GM12864 (cell line): Measurements from ENCODE around the gene RELN.

Source experiments
- DNase-seq: peaks from one replicate; pipeline ENCODE4 v3.0.0-alpha.2; 2011; ENCODE audit warnings: low read depth
- H3K4me3 ChIP-seq: 2 replicates; pipeline ENCODE4 v1.5.1; 2011; ENCODE audit warnings: mild to moderate bottlenecking, low read depth, low read length, control low read depth
- CTCF ChIP-seq: IDR thresholded peaks from 2 replicates; pipeline ENCODE4 v1.5.1; 2011; ENCODE audit warnings: low read depth, mild to moderate bottlenecking, moderate library complexity, low read length, control low read depth, inconsistent platforms; ENCODE audit errors: missing control alignments

RELN gene

DNA sequence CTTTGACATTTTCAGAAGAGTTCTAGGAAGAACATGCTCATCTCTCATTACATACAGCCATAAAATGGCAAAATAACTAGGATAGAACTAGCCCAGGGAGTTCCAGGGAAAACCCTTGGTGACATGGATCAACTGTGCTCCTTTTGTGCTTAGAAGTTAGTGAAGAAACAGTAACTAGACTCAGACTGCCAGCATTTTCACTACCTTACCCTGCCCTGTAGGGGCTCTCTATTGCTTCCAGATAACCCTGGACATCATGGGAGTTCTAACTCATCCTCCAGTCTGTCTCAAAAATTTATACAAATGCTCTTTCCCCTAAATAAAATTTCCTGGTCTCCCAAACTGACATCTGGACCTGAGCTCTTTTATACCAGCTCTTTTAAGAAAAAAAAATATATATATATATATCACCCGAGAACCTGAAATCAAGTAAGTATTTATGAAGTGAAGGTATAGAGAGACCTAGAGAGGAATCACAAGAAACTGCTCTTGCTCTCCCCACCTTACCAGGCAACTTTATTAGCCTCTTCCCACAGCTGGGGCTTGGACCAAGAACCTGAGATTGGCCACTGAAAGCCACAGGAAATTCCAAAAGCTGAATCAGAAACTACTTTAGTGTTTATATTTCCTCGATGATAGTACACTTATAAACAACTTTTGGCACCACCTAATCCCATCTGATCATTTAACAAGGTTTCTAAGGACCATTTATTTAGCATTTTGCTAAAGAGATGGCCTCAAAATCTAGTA, 101.4 kb downstream of the RELN start:
- H3K4me3 ChIP-seq: no peak overlapping the region
- DNase-seq: no peak
- no peak for TF ChIP-seq CTCF

DNA sequence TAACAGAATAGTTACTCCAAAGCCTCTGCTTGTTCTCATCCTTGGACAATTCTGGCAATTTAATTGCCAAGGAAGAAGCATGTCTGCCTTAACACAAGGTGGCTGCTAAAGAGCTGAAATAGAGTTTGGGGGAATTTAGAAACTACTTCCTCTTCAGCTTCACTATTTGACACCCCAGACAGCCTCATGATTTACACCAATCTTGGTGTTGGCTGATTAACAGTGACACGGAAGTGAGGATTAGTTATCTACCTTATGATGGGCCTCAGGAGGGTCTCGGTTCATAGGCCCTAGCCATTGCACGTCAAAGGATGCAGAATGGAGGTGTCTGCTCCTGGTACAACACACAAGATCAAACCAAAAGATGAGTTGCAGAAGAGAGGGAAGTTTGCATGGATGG, 102.4 kb downstream of the RELN start:
- DNase-seq: no peak
- H3K4me3 ChIP-seq: no peak overlapping the region
- no peak for TF ChIP-seq CTCF

GRCh38 chr7:103879928-103880600, 109.4 kb downstream of the RELN start:
- no peak for DNase-seq
- no peak for TF ChIP-seq CTCF

DNA sequence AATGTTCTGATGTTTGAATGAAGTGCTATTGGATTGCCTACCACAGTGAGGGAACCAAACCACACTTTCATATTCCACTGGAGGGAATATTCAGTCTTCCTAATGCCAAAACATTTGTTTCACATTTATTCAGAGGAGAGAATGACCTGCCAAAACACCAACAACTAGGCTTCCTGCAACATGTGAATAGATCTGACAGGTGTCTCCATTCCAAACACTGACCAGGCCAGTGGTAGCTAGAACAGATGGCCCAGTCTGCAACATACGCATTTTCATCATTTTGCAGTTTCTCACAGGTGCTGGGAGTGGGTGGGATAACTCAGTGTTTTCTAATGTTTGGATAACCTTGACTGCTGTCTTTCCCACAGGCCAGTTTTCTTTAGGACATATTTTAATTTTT, 110.0 kb downstream of the RELN start:
- no peak for DNase-seq
- H3K4me3 ChIP-seq: no peak overlapping the region
- no peak for TF ChIP-seq CTCF

More at GRCh38 chr7:103879928-103880600, 109.4 kb downstream of the RELN start:
- H3K4me3 ChIP-seq: no peak overlapping the region

DNA sequence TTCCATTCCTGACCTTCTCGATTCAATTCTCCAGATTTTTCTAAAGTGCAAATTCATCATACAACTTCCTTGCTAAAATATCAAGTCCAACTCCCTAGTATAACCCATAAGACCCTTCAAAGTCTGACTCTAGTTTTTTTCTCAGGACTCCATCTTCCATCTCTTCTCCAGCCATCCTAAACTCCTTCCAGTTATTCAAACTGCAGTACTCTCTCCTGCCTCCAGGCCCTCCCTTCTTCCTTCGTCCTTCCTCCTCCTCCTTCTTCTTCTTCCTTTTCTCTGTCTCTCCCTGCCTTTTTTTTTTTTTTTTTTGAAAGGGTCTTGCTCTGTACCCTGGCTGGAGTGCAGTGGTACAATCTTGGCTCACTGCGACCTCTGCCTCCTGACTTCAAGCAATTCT, 111.9 kb downstream of the RELN start:
- DNase-seq: no peak
- TF ChIP-seq CTCF: peak; percentile 13
- H3K4me3 ChIP-seq: no peak overlapping the region

DNA sequence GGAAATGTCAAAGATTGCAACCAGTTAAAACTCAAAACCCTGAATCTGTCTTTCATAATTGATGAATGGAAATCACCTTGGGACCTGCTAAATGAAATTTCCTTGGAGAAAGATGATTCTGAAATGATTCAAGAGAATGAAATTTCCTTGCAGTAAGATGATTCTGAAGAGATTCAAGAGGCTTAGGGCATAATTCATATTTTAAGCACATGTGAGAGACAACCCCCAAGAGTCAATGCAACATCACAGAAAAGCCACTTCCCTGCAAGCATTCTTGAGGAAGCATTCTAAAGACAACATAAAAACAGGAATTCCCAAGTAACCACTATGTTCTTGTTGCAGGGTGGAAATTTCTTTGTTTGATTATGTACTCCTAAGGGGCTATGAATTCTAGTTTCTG, 113.7 kb downstream of the RELN start:
- no peak overlapping the region for H3K4me3 ChIP-seq
- DNase-seq: no peak
- TF ChIP-seq CTCF: no peak
